H1 (cell line): ENCODE data around the gene DNM1L. TPM values are rescaled to one million over a fixed set of nuclear protein-coding genes. Genes with fewer than 3 reads are reported as not detected.

Source experiments
- CTCF ChIA-PET: fragments of 300-600 bp; sonication (Branson Sonifier 250); formaldehyde crosslinking; loops from one replicate; lab custom pipeline; 2021; ENCODE audit not compliant: partially characterized antibody; lab: Charles Lee
- POLR2A ChIA-PET: fragments of 300-600 bp; sonication (Branson Sonifier 250); formaldehyde crosslinking; loops from one replicate; lab custom pipeline; 2021; ENCODE audit warnings: inconsistent platforms; ENCODE audit not compliant: partially characterized antibody; lab: Charles Lee
- DNase-seq, 2 experiments: peaks; one replicate each; pipeline versions ENCODE4 v3.0.0 to v3.0.0-alpha.2; 2010 to 2022; ENCODE audit warnings: low spot score in 2 of 2, low read depth in 1 of 2, mixed read lengths in 1 of 2
- FAIRE-seq: peaks from 2 replicates; lab custom pipeline; 2011; peaks lifted over from hg19 to GRCh38; lab: Jason Lieb, UNC
- H2AFZ ChIP-seq: 2 replicates; pipeline ENCODE4 v1.8.1; 2012; ENCODE audit warnings: low read length, inconsistent platforms
- H2AK5ac ChIP-seq: 2 replicates; pipeline ENCODE4 v1.6.1; 2013; ENCODE audit warnings: low read depth, low read length
- H2BK120ac ChIP-seq: replicated peaks from 2 replicates; pipeline ENCODE3; 2013; ENCODE audit warnings: low read depth, low read length, inconsistent platforms
- H2BK12ac ChIP-seq: 2 replicates; pipeline ENCODE4 v1.6.1; 2013; ENCODE audit warnings: low read depth, low read length
- H2BK15ac ChIP-seq: 2 replicates; pipeline ENCODE4 v1.6.1; 2013; ENCODE audit warnings: low read length
- H2BK20ac ChIP-seq: 2 replicates; pipeline ENCODE4 v1.6.1; 2013; ENCODE audit warnings: low read length
- H2BK5ac ChIP-seq: 2 replicates; pipeline ENCODE4 v1.6.1; 2013; ENCODE audit warnings: low read depth, low read length
- H3K14ac ChIP-seq: 2 replicates; pipeline ENCODE4 v1.6.1; 2013; ENCODE audit warnings: inconsistent platforms; ENCODE audit not compliant: insufficient read length
- H3K18ac ChIP-seq: 2 replicates; pipeline ENCODE4 v1.6.1; 2013; ENCODE audit warnings: low read length; ENCODE audit errors: extremely low read depth
- H3K23ac ChIP-seq: 2 replicates; pipeline ENCODE4 v1.6.1; 2013; ENCODE audit warnings: inconsistent platforms; ENCODE audit not compliant: insufficient read length
- H3K23me2 ChIP-seq: 2 replicates; pipeline ENCODE4 v1.6.1; 2013; ENCODE audit warnings: low read depth, low read length
- H3K27ac ChIP-seq: 2 replicates; pipeline ENCODE4 v1.6.1; 2011; ENCODE audit warnings: low read depth, low read length, inconsistent platforms
- H3K27me3 ChIP-seq, 4 experiments: replicated peaks in 1 of 4; 1 replicate in 1 of 4; 2 replicates in 3 of 4; pipeline versions ENCODE4 v1.6.1 to v1.8.1; 2011 to 2013; ENCODE audit warnings: low read length in 3 of 4, mild to moderate bottlenecking in 3 of 4, inconsistent platforms in 2 of 4, mixed read lengths in 2 of 4, moderate library complexity in 1 of 4; ENCODE audit not compliant: control insufficient read depth in 3 of 4, insufficient read depth in 3 of 4; ENCODE audit errors: extremely low read depth in 1 of 4
- H3K36me3 ChIP-seq, 4 experiments: 2 replicates each; pipeline versions ENCODE4 v1.6.1 to v1.8.1; 2011 to 2013; ENCODE audit warnings: mild to moderate bottlenecking in 4 of 4, low read length in 3 of 4, moderate library complexity in 2 of 4, control low read depth in 1 of 4, inconsistent platforms in 1 of 4; ENCODE audit not compliant: insufficient read depth in 4 of 4, control insufficient read depth in 2 of 4
- H3K4ac ChIP-seq: replicated peaks from 2 replicates; pipeline ENCODE3; 2013; ENCODE audit warnings: low read length, low read depth, mixed read lengths, inconsistent platforms; ENCODE audit not compliant: insufficient read length
- H3K4me1 ChIP-seq, 4 experiments: replicated peaks in 1 of 4; 1 replicate in 1 of 4; 2 replicates in 3 of 4; pipeline versions ENCODE4 v1.6.1 to v1.8.1; 2011 to 2013; ENCODE audit warnings: low read length in 3 of 4, inconsistent platforms in 2 of 4, mixed read lengths in 1 of 4; ENCODE audit not compliant: insufficient read depth in 4 of 4, control insufficient read depth in 3 of 4
- H3K4me2 ChIP-seq, 2 experiments: 2 replicates each; pipeline versions ENCODE4 v1.6.1 to v1.8.1; 2011 to 2013; ENCODE audit warnings: low read depth in 2 of 2, low read length in 2 of 2, control low read depth in 1 of 2, inconsistent platforms in 1 of 2, mild to moderate bottlenecking in 1 of 2; ENCODE audit not compliant: insufficient read depth in 1 of 2
- H3K4me3 ChIP-seq, 4 experiments: fragments of 200-600, 300-600 bp in 1 of 4; sonication (generic), shearing (Covaris generic), sonication (Bioruptor Twin) in 1 of 4; 2 replicates each; pipeline versions ENCODE4 v1.5.1 to v1.8.1; 2011 to 2016; ENCODE audit warnings: low read length in 4 of 4, low read depth in 3 of 4, control low read depth in 2 of 4, inconsistent platforms in 2 of 4, mild to moderate bottlenecking in 2 of 4, mixed read lengths in 1 of 4, moderate library complexity in 1 of 4; ENCODE audit not compliant: insufficient read depth in 2 of 4; ENCODE audit errors: extremely low read depth in 1 of 4
- H3K56ac ChIP-seq: replicated peaks from 2 replicates; pipeline ENCODE3; 2013; ENCODE audit warnings: low read depth, mild to moderate bottlenecking, mixed read lengths, low read length, inconsistent platforms; ENCODE audit not compliant: insufficient read length
- H3K79me1 ChIP-seq: 2 replicates; pipeline ENCODE4 v1.6.1; 2013; ENCODE audit warnings: low read depth, low read length, control low read depth
- H3K79me2 ChIP-seq, 2 experiments: 2 replicates each; pipeline versions ENCODE4 v1.6.1 to v1.8.1; 2012 to 2013; ENCODE audit warnings: low read length in 2 of 2, mild to moderate bottlenecking in 2 of 2, inconsistent platforms in 1 of 2; ENCODE audit not compliant: insufficient read depth in 2 of 2, control insufficient read depth in 1 of 2
- H3K9ac ChIP-seq, 4 experiments: replicated peaks in 1 of 4; 1 replicate in 1 of 4; 2 replicates in 3 of 4; pipeline versions ENCODE4 v1.6.1 to v1.8.1; 2011 to 2013; ENCODE audit warnings: low read depth in 3 of 4, low read length in 3 of 4, control low read depth in 2 of 4, mild to moderate bottlenecking in 2 of 4, moderate library complexity in 2 of 4, inconsistent platforms in 1 of 4; ENCODE audit errors: extremely low read depth in 1 of 4
- H3K9me3 ChIP-seq, 2 experiments: 2 replicates each; pipeline versions ENCODE4 v1.6.1 to v1.8.1; 2012 to 2013; ENCODE audit warnings: mild to moderate bottlenecking in 2 of 2, moderate library complexity in 2 of 2, control low read depth in 1 of 2, inconsistent platforms in 1 of 2, low read depth in 1 of 2, low read length in 1 of 2, mixed read lengths in 1 of 2; ENCODE audit not compliant: insufficient read depth in 2 of 2
- H4K20me1 ChIP-seq, 2 experiments: replicated peaks in 1 of 2; 2 replicates each; pipeline versions ENCODE3 to v1.8.1; 2011 to 2013; ENCODE audit warnings: inconsistent platforms in 2 of 2, low read length in 2 of 2, mild to moderate bottlenecking in 1 of 2; ENCODE audit not compliant: insufficient read depth in 2 of 2, control insufficient read depth in 1 of 2
- H4K5ac ChIP-seq: 2 replicates; pipeline ENCODE4 v1.6.1; 2013; ENCODE audit warnings: low read length, low read depth, mixed read lengths, inconsistent platforms; ENCODE audit not compliant: insufficient read length
- H4K8ac ChIP-seq: 2 replicates; pipeline ENCODE4 v1.8.0; 2013; ENCODE audit warnings: mild to moderate bottlenecking, moderate library complexity, low read length, inconsistent platforms; ENCODE audit not compliant: insufficient read depth; ENCODE audit errors: extremely low read depth
- H4K91ac ChIP-seq: replicated peaks from 2 replicates; pipeline ENCODE3; 2013; ENCODE audit warnings: low read length, mixed read lengths, inconsistent platforms; ENCODE audit not compliant: insufficient read length
- BRCA1 ChIP-seq: IDR thresholded peaks from 2 replicates; pipeline ENCODE4 v1.6.1; 2012; ENCODE audit warnings: low read depth, low read length, improper control_type of control experiment
- CBX8 ChIP-seq: fragments of 300-800, 300-1000 bp; sonication (generic); IDR thresholded peaks from 2 replicates; pipeline ENCODE4 v1.7.1; 2016; ENCODE audit warnings: low read depth, low read length, borderline replicate concordance
- FOSL1 ChIP-seq: IDR thresholded peaks from 2 replicates; pipeline ENCODE4 v1.6.1; 2011; ENCODE audit warnings: mild to moderate bottlenecking, low read depth, low read length, moderate library complexity; ENCODE audit not compliant: insufficient read depth
- JUN ChIP-seq: IDR thresholded peaks from 2 replicates; pipeline ENCODE4 v1.6.1; 2011; ENCODE audit warnings: low read depth, mild to moderate bottlenecking, improper control_type of control experiment, low read length
- KDM1A ChIP-seq: fragments of 200-600, 300-600 bp; sonication (generic); IDR thresholded peaks from 2 replicates; pipeline ENCODE4 v1.7.1; 2016; ENCODE audit warnings: mild to moderate bottlenecking, low read length, borderline replicate concordance
- NRF1 ChIP-seq: IDR thresholded peaks from 2 replicates; pipeline ENCODE4 v1.6.1; 2011; ENCODE audit warnings: mild to moderate bottlenecking, low read depth, low read length, improper control_type of control experiment
- SIRT6 ChIP-seq: IDR thresholded peaks from one replicate; pipeline ENCODE4 v1.7.1; 2012; ENCODE audit warnings: low read length, inconsistent platforms
- SIX5 ChIP-seq: IDR thresholded peaks from 2 replicates; pipeline ENCODE4 v1.6.1; 2011; ENCODE audit warnings: mild to moderate bottlenecking, low read depth, low read length
- SRF ChIP-seq: IDR thresholded peaks from 2 replicates; pipeline ENCODE4 v1.6.1; 2011; ENCODE audit warnings: mild to moderate bottlenecking, low read depth, low read length, moderate library complexity
- SUZ12 ChIP-seq: fragments of 200-600 bp; sonication (generic); IDR thresholded peaks from 2 replicates; pipeline ENCODE4 v1.6.1; 2012; ENCODE audit warnings: mild to moderate bottlenecking, inconsistent platforms, low read length, moderate library complexity, mixed read lengths
- TCF12 ChIP-seq: IDR thresholded peaks from 2 replicates; pipeline ENCODE4 v1.6.1; 2011; ENCODE audit warnings: low read depth, mild to moderate bottlenecking, low read length
- WGBS, 2 experiments: shearing (Covaris generic) in 1 of 2; methylation state at CpG; one replicate each; pipeline versions ENCODE4 v1.1.6 to v1.1.7; 2013 to 2015; ENCODE audit warnings: low lambda C conversion rate in 2 of 2, mixed read lengths in 2 of 2, inconsistent platforms in 1 of 2, low coverage in 1 of 2, missing lambda C conversion rate in 1 of 2; ENCODE audit not compliant: insufficient replicate concordance in 2 of 2, insufficient coverage in 1 of 2, insufficient read length in 1 of 2; ENCODE audit errors: extremely low coverage in 1 of 2, missing lambda C conversion rate in 1 of 2; 5-methylcytosine and 5-hydroxymethylcytosine counted together
- polyA plus RNA-seq, 7 experiments: library from polyadenylated mRNA; depleted of rRNA in 3 of 7; stranded (reverse) in 5 of 7; unstranded in 2 of 7; fragments of >200 nt in 5 of 7; fragments of 200-250 nt in 2 of 7; gene quantifications; 1 replicate in 5 of 7; 2 replicates in 1 of 7; 4 replicates in 1 of 7; pipeline versions ENCODE4 v1.2.1 to v1.2.3, GENCODE V29; 2011 to 2013; ENCODE audit warnings: missing spikeins in 2 of 7, mixed read lengths in 2 of 7
- total RNA-seq: library from RNA; stranded (reverse); fragmentation: NEBNext Ultra II Directional; extraction: Animal tissue kit (Norgen Biotek cat#: 25700); gene quantifications from 2 replicates; pipeline ENCODE4 v1.2.1, GENCODE V29; 2021

The DNM1L gene
- total and polyA plus RNA-seq, 2 of the 8 experiments (the other 6 are each of a cell fraction or from before 2014, with no cell fraction given), result 23.7 to 93.9 TPM

GRCh38 chr12:32755654-32756475 is 76.8 kb downstream of the DNM1L start, which contains the start of gene YARS2:
TSS of gene YARS2 (minus strand) at chr12:32755897. CDS start at chr12:32755874, 23 bp downstream.
- H3K56ac ChIP-seq, result peak within 1 kb of the TSS; percentile 87
- H4K91ac ChIP-seq, result peak within 1 kb of the TSS; percentile 84
- ChIA-PET CTCF (interaction anchor here (0.6 to 4.1 kb wide), 50 partner anchors 9 to 1351 kb away, joined by 3 to 54 read pairs (median 4); partner anchors contain the start of gene PKP2), POLR2A (interaction anchor here (0.6 to 3.9 kb wide), 37 partner anchors 8 to 1267 kb away, joined by 3 to 22 read pairs (median 4); partner anchors contain the start of genes ETFBKMT and PKP2)
- peak within 1 kb of the TSS; percentile 92 for H3K4ac ChIP-seq
- H3K36me3 ChIP-seq, result peaks cover under 1 to 24% (median 17%) of the 10 kb centered on the region in 4 experiments
- H2BK5ac ChIP-seq, result peak within 1 kb of the TSS; percentile 97
- peaks cover 0 to 3% (median 1%) of the 10 kb centered on the region in 4 experiments; a peak in 2 of 7 replicates for H3K4me1 ChIP-seq
- H3K9me3 ChIP-seq, result no peaks in the 10 kb centered on the region
- peak within 1 kb of the TSS; percentile 56; the same call in 1 of the 2 replicates for H2BK12ac ChIP-seq
- no peaks in the 10 kb centered on the region for H3K79me1 ChIP-seq
- peaks cover 0 to 24% of the 10 kb centered on the region in 2 experiments; a peak in 2 of 4 replicates for H3K79me2 ChIP-seq
- no peak within 1 kb of the TSS for H2AK5ac ChIP-seq
- peak within 1 kb of the TSS; percentile 30 for H2BK120ac ChIP-seq
- H3K27me3 ChIP-seq, result no peaks in the 10 kb centered on the region; a peak in 1 of 7 replicates
- H4K5ac ChIP-seq, result peak within 1 kb of the TSS; percentile 96
- H3K14ac ChIP-seq, result no peak within 1 kb of the TSS
- H3K23me2 ChIP-seq, result peaks cover 4% of the 10 kb centered on the region
- H3K4me3 ChIP-seq, result peak within 1 kb of the TSS; percentile 77 to 100 (median 98)
- FAIRE-seq, result peak; percentile 98
- peak within 1 kb of the TSS; percentile 92 for H3K27ac ChIP-seq
- peak within 1 kb of the TSS; percentile 96 for H2AFZ ChIP-seq
- H3K23ac ChIP-seq, result no peak within 1 kb of the TSS
- peak within 1 kb of the TSS; percentile 20 to 97 for H3K4me2 ChIP-seq
- H3K9ac ChIP-seq, result peak within 1 kb of the TSS; percentile 86 to 98 (median 94)
- DNase-seq, result peak; percentile 87 to 90
- H2BK20ac ChIP-seq, result no peak within 1 kb of the TSS
- H4K20me1 ChIP-seq, result no peaks in the 10 kb centered on the region
- peak within 1 kb of the TSS; percentile 36; the same call in 1 of the 2 replicates for H2BK15ac ChIP-seq
- 2% methylated on average over 39 of the region's 39 CpGs; no CpG with 5 or more reads in 1 of the 2 experiments for WGBS, 2 experiments
- peak within 1 kb of the TSS; percentile 100; the same call in 1 of the 2 replicates for H4K8ac ChIP-seq
- peak within 1 kb of the TSS; percentile 84 for H3K18ac ChIP-seq
- no peak for TF ChIP-seq CBX8
- no peak for TF ChIP-seq SUZ12
- TF ChIP-seq TCF12, result no peak
- no peak for TF ChIP-seq FOSL1
- no peak for TF ChIP-seq SIX5
- TF ChIP-seq JUN, result no peak
- TF ChIP-seq BRCA1, result 0 out of 2 replicates have a peak, but pooled peaks have one; percentile 6
- TF ChIP-seq SIRT6, result no peak
- no peak for TF ChIP-seq SRF
- TF ChIP-seq NRF1, result peak; percentile 85
- TF ChIP-seq KDM1A, result no peak
